ENCODE measurements around the gene PDE8A. TPM values are rescaled to one million over a fixed set of nuclear protein-coding genes. Genes with fewer than 3 reads are reported as not detected.
"Not testable (repeated sequence)": the region's sequence is repeated elsewhere in the genome, so short reads cannot be mapped to it uniquely, and the experiment has no call there.

Gene PDE8A
- total RNA-seq, 2 experiments from 2014 or later, result 12.6 to 12.8 TPM

GRCh38 chr15:85007741-85008397, 26.2 kb downstream of the PDE8A start:
- H3K4me3 Mint-ChIP-seq, result no peak overlapping the region
- no peak overlapping the region for H3K27ac Mint-ChIP-seq
- ChIA-PET CTCF (no interaction called here), POLR2A (interaction anchor here (1.1 kb wide), 1 partner anchor 8 kb away, joined by 3 read pairs; no protein-coding TSS in a partner anchor)
- H3K4me1 Mint-ChIP-seq (ENCODE audit: low read depth), result peaks cover 9% of the 10 kb centered on the region
- H3K36me3 Mint-ChIP-seq (ENCODE audit: low read depth), result no peaks in the 10 kb centered on the region
- DNase-seq, result no peak
- H3K27me3 Mint-ChIP-seq (ENCODE audit: low read depth), result no peaks in the 10 kb centered on the region
- no peaks in the 10 kb centered on the region for H3K9me3 Mint-ChIP-seq (ENCODE audit: insufficient read depth)
- ATAC-seq, result no peak

DNA sequence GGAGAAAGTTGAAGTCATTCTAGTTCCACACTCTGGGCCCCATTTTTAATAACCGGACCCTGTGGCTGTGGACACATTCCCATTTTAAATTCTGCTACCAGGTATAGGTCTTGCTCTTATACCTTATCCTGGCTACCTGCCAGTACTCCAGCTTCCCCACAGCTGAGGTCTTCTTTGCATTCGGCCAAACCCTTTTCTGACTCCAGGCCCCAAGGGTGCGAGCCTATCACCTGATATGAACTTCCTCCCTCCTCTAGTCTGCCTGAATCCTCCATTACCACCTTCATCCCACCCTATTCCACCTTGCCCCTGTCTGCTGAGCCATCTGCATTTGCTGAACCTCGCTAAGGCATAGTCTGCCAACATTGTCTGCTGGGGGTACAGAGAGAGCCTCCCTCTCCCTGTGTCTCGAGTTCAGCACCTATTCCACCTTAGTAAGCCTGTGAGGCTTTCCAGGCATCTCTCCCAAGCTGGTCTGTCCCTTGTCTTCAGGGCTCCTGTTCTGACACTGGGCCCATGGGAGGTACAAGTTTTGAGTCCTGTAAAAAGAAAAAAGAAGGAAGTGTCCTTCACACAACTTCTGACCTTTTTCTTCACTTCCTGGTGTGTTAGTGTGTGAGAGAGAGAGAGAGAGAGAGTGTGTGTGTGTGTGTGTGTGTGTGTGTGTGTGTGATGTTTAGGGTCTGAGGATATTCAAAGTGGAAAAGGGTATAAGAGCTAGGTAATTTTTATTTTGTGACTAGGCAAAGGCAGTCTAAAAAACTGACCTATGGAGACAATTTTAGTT, 27.0 kb downstream of the PDE8A start:
- CTCF ChIA-PET, result interaction anchor here (0.6 kb wide), 1 partner anchor 1022 kb away, joined by 3 read pairs; no protein-coding TSS in a partner anchor
- no peak for ATAC-seq
- Mint-ChIP-seq H3K27me3 (ENCODE audit: low read depth) (no peaks in the 10 kb centered on the region), H3K9me3 (ENCODE audit: insufficient read depth) (no peaks in the 10 kb centered on the region), H3K36me3 (ENCODE audit: low read depth) (no peaks in the 10 kb centered on the region), H3K4me1 (ENCODE audit: low read depth) (peaks cover 9% of the 10 kb centered on the region), H3K4me3 (no peak overlapping the region), H3K27ac (no peak overlapping the region)
- POLR2A ChIA-PET, result interaction anchor here (1.1 kb wide), 1 partner anchor 9 kb away, joined by 3 read pairs; no protein-coding TSS in a partner anchor
- no peak for DNase-seq

DNA sequence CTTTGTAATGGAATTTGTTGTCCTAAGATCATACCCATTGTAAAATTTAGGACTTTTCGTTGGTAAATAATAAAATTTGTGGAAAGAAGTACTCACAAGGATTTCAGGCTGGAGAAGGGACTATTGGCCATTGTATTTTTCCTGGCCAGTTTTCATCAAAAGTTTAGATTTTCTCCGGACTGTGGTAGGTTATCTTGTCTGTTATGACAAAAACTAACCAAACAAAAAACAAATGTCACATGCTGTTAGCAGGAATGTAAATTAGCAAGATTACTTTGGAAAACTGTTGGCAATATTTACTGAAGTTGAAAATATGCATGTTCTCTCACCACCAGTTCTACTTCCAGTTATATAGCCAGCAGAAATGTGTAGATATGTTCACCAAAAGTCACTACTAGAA, 27.8 kb downstream of the PDE8A start:
- Mint-ChIP-seq H3K4me3 (no peak overlapping the region), H3K27ac (no peak overlapping the region), H3K9me3 (ENCODE audit: insufficient read depth) (no peaks in the 10 kb centered on the region), H3K36me3 (ENCODE audit: low read depth) (no peaks in the 10 kb centered on the region), H3K4me1 (ENCODE audit: low read depth) (peaks cover 9% of the 10 kb centered on the region), H3K27me3 (ENCODE audit: low read depth) (no peaks in the 10 kb centered on the region)
- DNase-seq, result no peak
- CTCF ChIA-PET, result interaction anchor here (0.6 kb wide), 1 partner anchor 1022 kb away, joined by 3 read pairs; no protein-coding TSS in a partner anchor
- no peak for ATAC-seq
- POLR2A ChIA-PET, result no interaction called here

DNA sequence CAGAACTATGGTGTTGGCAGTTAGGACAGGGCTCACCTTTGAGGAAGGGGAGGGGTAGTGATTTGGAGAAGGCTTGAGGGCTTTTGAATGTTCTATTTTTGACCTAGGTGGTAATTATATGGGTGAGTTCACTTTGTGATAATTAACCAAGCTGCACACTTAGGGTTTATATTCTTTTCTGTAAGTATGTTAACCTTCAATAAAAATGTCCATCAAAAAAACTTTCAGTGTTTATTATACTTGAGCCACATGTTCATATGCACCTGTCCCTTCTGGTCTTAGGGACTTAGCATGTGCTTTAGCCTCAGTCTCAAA, 28.4 kb downstream of the PDE8A start:
- no peak for DNase-seq
- ChIA-PET POLR2A (no interaction called here), CTCF (no interaction called here)

GRCh38 chr15:85010386-85011159, 28.9 kb downstream of the PDE8A start:
- ATAC-seq (no peak), DNase-seq (no peak)
- H3K9me3 Mint-ChIP-seq (ENCODE audit: insufficient read depth), result no peaks in the 10 kb centered on the region
- no peak overlapping the region for H3K27ac Mint-ChIP-seq
- ChIA-PET CTCF (no interaction called here), POLR2A (no interaction called here)
- H3K27me3 Mint-ChIP-seq (ENCODE audit: low read depth), result no peaks in the 10 kb centered on the region
- H3K36me3 Mint-ChIP-seq (ENCODE audit: low read depth), result no peaks in the 10 kb centered on the region
- peaks cover 9% of the 10 kb centered on the region for H3K4me1 Mint-ChIP-seq (ENCODE audit: low read depth)
- no peak overlapping the region for H3K4me3 Mint-ChIP-seq

More for the DNA sequence above, 28.4 kb downstream of the PDE8A start:
- Mint-ChIP-seq H3K4me1 (ENCODE audit: low read depth) (peaks cover 9% of the 10 kb centered on the region), H3K27ac (no peak overlapping the region), H3K4me3 (no peak overlapping the region), H3K27me3 (ENCODE audit: low read depth) (no peaks in the 10 kb centered on the region), H3K36me3 (ENCODE audit: low read depth) (no peaks in the 10 kb centered on the region), H3K9me3 (ENCODE audit: insufficient read depth) (no peaks in the 10 kb centered on the region)
- no peak for ATAC-seq

DNA sequence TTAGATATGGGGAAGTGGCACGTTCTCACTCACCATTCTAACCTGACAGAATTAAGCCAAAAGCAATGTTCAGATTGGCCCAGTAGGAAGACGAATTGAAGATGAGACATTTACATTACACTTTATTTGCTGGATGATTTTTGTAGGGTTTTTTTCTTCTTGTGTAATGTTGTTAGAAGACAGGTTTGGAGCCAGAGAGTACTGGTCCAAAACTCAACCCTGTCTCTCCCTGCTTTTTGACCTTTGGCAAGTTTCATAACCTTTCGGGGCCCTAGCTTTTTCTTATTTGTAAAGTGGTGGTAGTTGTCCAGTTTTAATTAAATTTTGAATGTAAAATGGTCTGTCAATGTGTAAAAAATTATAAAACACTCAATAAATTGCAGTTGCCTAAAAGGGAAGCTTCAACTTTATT, 29.5 kb downstream of the PDE8A start:
- Mint-ChIP-seq H3K4me1 (ENCODE audit: low read depth) (peaks cover 9% of the 10 kb centered on the region), H3K9me3 (ENCODE audit: insufficient read depth) (no peaks in the 10 kb centered on the region), H3K36me3 (ENCODE audit: low read depth) (no peaks in the 10 kb centered on the region), H3K27ac (no peak overlapping the region), H3K27me3 (ENCODE audit: low read depth) (no peaks in the 10 kb centered on the region), H3K4me3 (no peak overlapping the region)
- ATAC-seq (no peak), DNase-seq (no peak)
- POLR2A ChIA-PET, result no interaction called here
- CTCF ChIA-PET, result no interaction called here

DNA sequence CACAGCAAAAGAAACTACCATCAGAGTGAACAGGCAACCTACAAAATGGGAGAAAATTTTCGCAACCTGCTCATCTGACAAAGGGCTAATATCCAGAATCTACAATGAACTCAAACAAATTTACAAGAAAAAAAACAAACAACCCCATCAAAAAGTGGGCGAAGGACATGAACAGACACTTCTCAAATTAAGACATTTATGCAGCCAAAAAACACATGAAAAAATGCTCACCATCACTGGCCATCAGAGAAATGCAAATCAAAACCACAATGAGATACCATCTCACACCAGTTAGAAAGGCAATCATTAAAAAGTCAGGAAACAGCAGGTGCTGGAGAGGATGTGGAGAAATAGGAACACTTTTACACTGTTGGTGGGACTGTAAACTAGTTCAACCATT, 30.1 kb downstream of the PDE8A start:
- CTCF ChIA-PET; POLR2A ChIA-PET; H3K4me3 Mint-ChIP-seq; H3K36me3 Mint-ChIP-seq (ENCODE audit: low read depth); H3K27me3 Mint-ChIP-seq (ENCODE audit: low read depth); H3K4me1 Mint-ChIP-seq (ENCODE audit: low read depth); H3K9me3 Mint-ChIP-seq (ENCODE audit: insufficient read depth); ATAC-seq; DNase-seq; H3K27ac Mint-ChIP-seq: not testable (repeated sequence)

GRCh38 chr15:85013785-85014184, 32.1 kb downstream of the PDE8A start:
- ATAC-seq, result no peak
- H3K9me3 Mint-ChIP-seq (ENCODE audit: insufficient read depth), result no peaks in the 10 kb centered on the region
- no peaks in the 10 kb centered on the region for H3K36me3 Mint-ChIP-seq (ENCODE audit: low read depth)
- POLR2A ChIA-PET, result no interaction called here
- H3K27me3 Mint-ChIP-seq (ENCODE audit: low read depth), result no peaks in the 10 kb centered on the region
- no peak overlapping the region for H3K4me3 Mint-ChIP-seq
- no peak overlapping the region for H3K27ac Mint-ChIP-seq
- DNase-seq, result no peak
- CTCF ChIA-PET, result no interaction called here
- peaks cover 3% of the 10 kb centered on the region for H3K4me1 Mint-ChIP-seq (ENCODE audit: low read depth)

- ATAC-seq (no peak), DNase-seq (no peak)
- no peak overlapping the region for H3K27ac Mint-ChIP-seq
- no peaks in the 10 kb centered on the region for H3K27me3 Mint-ChIP-seq (ENCODE audit: low read depth)
- H3K4me1 Mint-ChIP-seq (ENCODE audit: low read depth), result peaks cover 1% of the 10 kb centered on the region
- no peaks in the 10 kb centered on the region for H3K9me3 Mint-ChIP-seq (ENCODE audit: insufficient read depth)
- no peak overlapping the region for H3K4me3 Mint-ChIP-seq
- POLR2A ChIA-PET, result no interaction called here
- H3K36me3 Mint-ChIP-seq (ENCODE audit: low read depth), result no peaks in the 10 kb centered on the region
- CTCF ChIA-PET, result no interaction called here
Observed at GRCh38 chr15:85014932-85015331, 33.3 kb downstream of the PDE8A start.

- CTCF ChIA-PET, result no interaction called here
- Mint-ChIP-seq H3K9me3 (ENCODE audit: insufficient read depth) (no peaks in the 10 kb centered on the region), H3K27ac (no peak overlapping the region), H3K27me3 (ENCODE audit: low read depth) (no peaks in the 10 kb centered on the region), H3K36me3 (ENCODE audit: low read depth) (no peaks in the 10 kb centered on the region), H3K4me1 (ENCODE audit: low read depth) (peaks cover 3% of the 10 kb centered on the region), H3K4me3 (no peak overlapping the region)
- ATAC-seq, result no peak
- POLR2A ChIA-PET, result no interaction called here
- DNase-seq, result no peak
Observed at GRCh38 chr15:85016275-85016674, 34.6 kb downstream of the PDE8A start.

DNA sequence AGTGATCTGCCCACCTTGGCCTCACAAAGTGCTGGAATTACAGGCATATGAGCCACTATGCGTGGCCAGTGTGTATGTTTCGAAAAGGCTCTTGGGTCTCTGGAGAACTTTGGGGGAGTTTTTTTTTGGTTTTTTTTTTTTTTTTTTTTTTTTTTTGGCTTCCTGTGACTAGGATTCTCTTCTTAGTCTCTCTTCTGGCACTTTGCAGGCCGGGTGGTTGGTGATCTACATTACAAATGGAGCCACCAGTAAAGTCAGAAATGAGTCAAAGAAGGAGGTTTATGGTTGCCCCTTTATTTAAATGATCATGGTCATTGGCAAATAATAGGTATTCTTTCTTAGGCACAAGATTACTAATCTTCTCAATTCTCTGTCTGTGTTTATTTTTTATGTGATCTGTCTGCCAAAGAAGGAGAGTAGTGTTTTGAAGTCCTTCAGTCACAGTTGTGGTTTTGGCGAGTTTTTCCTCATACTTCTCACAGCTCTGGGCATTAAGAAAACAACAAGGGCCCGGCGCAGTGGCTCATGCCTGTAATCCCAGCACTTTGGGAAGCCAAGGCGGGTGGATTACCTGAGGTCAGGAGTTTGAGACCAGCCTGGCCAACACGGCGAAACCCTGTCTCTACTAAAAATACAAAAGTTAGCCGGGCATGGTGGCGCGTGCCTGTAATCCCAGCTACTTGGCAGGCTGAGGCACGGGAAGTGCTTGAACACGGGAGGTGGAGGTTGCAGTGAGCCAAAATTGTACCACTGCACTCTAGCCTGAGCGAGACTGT, 38.3 kb downstream of the PDE8A start:
- POLR2A ChIA-PET, result no interaction called here
- no peaks in the 10 kb centered on the region for H3K9me3 Mint-ChIP-seq (ENCODE audit: insufficient read depth)
- H3K27me3 Mint-ChIP-seq (ENCODE audit: low read depth), result no peaks in the 10 kb centered on the region
- H3K36me3 Mint-ChIP-seq (ENCODE audit: low read depth), result no peaks in the 10 kb centered on the region
- CTCF ChIA-PET, result no interaction called here
- no peak overlapping the region for H3K27ac Mint-ChIP-seq
- H3K4me3 Mint-ChIP-seq, result no peak overlapping the region
- ATAC-seq (no peak), DNase-seq (no peak)
- peaks cover 8% of the 10 kb centered on the region for H3K4me1 Mint-ChIP-seq (ENCODE audit: low read depth)

Measured in activated CD8-positive, alpha-beta T cell treated with anti-CD3 and anti-CD28 coated beads, Interleukin-2, amount 10 ng/mL, durations not matched to agents 7 days and 5 days (primary cell).